Umbilical cord (tissue), 2 donors: Measurements from ENCODE around the gene BCL2L1. TPM values are rescaled to one million over a fixed set of nuclear protein-coding genes. Genes with fewer than 3 reads are reported as not detected.
"Not testable (repeated sequence)": the region's sequence is repeated elsewhere in the genome, so short reads cannot be mapped to it uniquely, and the experiment has no call there.

Experiments
- DNase-seq: peaks from one replicate; pipeline ENCODE4 v3.0.0-alpha.2; 2015; ENCODE audit warnings: low spot score
- total RNA-seq: library from RNA; depleted of rRNA; stranded (reverse); fragments of >200 nt; gene quantifications from one replicate; pipeline ENCODE4 v1.2.3, GENCODE V29; 2014; ENCODE audit warnings: low replicate concordance; ENCODE audit not compliant: insufficient read depth

BCL2L1 gene
- total RNA-seq, 1 donor from 2014 or later, result 37.8 TPM

GRCh38 chr20:31661625-31662371, 60.9 kb downstream of the BCL2L1 start:
- peak; percentile 86 for DNase-seq

DNA sequence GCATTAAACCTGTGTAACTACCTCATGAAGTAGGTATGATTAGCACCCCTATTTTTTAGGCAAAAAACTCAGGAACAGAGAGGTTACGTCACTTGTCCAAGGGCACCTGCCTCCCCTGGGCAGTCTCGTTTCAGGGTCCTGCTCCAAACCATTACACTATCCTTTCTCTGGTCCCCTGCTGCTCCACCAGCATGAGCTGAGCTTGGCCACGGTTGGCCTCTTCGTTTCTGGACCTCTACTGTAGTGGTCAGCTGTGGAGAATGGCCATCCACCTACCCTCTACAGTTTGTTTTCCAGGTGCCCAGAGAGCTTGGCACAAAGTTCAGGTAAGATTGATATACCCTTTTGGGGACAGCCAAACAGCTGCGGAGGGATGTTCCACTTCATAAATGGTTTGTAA, 68.1 kb downstream of the BCL2L1 start:
- no peak for DNase-seq

- no peak for DNase-seq
These were observed 69.1 kb downstream of the BCL2L1 start for GRCh38 chr20:31653561-31653960.

DNA sequence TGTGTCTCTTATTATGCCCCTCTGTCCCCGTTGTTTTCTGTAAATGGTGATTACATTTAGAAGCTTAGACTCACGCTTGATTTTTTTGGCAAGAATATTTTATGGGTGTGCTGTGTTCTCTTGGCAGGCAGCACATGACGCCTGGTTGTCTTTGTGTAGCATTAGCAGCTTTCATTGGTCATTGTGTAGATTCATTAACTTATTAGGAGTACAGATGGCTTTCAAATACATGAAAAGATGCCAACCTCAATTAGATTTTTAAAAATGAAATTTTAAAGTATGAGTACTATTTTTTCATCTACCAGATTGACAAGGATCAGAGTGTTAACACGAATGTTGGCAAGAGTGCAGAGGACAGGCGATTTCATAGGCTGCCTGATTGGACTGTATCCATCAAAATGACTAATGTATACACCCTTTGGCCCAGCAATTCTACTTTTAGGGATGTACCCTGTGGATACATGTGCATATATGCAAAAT, 69.7 kb downstream of the BCL2L1 start:
- peak; percentile 69 for DNase-seq

GRCh38 chr20:31648104-31648503, 74.6 kb downstream of the BCL2L1 start:
- not testable (repeated sequence) for DNase-seq

DNA sequence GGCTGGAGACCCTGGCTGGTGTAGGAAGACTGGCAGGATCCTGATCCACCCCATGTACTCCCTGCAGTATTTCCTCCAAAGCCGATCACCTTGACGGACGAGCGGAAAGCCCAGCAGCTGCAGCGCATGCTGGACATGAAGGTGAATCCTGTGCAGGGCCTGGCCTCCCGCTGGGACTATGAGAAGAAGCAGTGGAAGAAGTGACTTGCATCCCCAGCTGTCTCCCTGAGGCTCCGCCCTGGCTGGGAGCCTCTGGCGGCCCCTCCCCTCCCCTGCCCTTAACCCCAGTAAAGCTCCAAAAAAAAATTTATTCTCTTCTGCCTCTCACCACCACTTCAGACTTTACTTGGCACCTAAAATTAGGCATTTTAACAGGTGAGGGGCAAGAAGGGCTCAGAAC, 78.0 kb downstream of the BCL2L1 start:
- no peak for DNase-seq

DNA sequence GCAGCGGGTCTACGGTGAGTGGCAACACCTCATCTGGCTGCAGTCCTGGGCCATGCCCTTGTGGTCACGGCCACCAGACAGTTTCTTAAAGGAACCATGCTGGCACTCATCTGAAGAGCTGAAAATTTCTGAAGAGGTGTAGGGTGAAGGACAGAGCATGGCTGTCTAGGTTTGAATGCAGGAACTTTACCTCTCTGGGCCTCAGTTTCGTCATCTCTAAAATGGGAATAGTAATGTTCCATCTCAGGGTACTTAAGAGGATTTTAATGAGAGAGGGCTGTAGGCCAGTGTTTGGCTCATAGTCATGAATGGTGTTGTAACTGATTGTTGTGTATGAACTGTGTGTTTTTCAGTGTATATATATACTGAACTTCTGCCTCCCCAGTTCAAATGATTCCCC, 79.1 kb downstream of the BCL2L1 start:
- DNase-seq, result no peak

GRCh38 chr20:31642837-31643236, 79.8 kb downstream of the BCL2L1 start:
- DNase-seq, result no peak

- no peak for DNase-seq
These were observed 81.3 kb downstream of the BCL2L1 start for GRCh38 chr20:31641391-31641790.

GRCh38 chr20:31640259-31640658, 82.4 kb downstream of the BCL2L1 start:
- no peak for DNase-seq

- no peak for DNase-seq
These were observed 83.9 kb downstream of the BCL2L1 start for GRCh38 chr20:31638816-31639215.

DNA sequence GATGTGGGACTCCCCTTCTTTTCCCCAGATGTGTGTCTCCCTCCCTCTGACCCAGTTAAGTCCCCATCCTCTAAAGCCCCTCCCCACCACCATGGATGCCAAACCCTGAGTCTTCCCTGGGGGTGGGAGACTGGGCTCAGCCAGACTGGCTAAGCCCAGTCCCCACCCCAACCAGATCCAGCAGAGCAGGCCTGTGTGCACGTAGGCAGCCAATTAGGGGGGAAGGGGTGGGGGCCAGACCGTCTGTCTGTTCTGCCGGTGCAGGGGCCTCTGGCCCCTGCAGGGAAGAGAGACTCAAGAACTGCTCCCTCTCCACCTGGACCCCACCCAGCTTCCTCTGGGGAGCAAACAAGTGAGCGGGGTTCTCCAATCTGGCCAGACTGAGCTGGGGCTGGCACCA, 84.4 kb downstream of the BCL2L1 start:
- peak; percentile 54 for DNase-seq

DNA sequence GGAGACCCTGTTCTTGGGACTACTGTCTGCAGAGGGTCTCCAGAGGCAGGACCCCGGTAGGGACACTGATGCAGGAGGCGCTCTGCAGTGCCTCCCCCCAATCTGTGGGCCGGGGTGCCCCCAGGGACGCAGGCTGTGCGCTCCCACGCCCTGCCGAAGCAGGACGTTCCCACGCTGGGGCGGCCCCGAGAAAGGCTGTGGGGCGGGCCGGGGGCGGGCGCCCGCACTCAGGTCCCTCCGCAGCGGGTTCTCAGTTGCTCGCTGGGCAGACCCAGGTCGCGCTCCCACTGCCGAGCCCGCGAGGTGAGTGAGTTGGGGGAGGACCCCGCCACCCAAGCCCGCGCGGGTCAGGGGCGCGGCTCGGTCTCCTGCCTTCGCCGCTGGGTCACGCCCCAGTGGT, 85.0 kb downstream of the BCL2L1 start, which contains the start of gene COX4I2:
TSS of gene COX4I2 (plus strand) at position 253 of the 400 bp plus-strand sequence. CDS start 1,106 bp downstream, outside the sequence.
- peak; percentile 19 for DNase-seq

DNA sequence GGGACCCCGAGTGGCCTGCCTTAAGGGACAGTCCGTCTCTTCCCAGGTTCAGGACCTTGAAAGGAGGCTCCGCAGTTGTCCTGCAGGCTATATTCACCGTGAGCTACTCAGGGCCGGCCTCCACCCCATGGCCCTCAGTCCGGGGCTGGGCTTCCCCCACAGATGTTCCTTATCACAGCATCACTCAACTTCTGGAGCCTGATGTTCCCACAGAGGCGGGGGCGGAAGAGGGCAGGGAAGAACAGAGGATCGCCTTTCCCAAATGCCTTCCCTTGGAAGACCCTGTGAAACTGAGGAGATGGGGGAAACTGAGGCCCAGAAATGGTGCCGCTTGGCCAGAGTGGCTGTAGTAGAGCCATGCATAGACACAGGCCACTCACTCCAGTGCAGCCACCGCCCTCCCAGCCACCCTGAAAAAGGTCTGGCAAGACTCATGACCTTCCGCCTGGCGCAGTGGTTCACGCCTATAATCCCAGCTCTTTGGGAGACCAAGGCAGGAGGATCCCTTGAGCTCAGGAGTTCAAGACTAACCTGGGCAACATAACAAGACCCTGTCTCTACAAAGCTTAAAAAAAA, 89.2 kb downstream of the BCL2L1 start:
- DNase-seq, result peak; percentile 63

DNA sequence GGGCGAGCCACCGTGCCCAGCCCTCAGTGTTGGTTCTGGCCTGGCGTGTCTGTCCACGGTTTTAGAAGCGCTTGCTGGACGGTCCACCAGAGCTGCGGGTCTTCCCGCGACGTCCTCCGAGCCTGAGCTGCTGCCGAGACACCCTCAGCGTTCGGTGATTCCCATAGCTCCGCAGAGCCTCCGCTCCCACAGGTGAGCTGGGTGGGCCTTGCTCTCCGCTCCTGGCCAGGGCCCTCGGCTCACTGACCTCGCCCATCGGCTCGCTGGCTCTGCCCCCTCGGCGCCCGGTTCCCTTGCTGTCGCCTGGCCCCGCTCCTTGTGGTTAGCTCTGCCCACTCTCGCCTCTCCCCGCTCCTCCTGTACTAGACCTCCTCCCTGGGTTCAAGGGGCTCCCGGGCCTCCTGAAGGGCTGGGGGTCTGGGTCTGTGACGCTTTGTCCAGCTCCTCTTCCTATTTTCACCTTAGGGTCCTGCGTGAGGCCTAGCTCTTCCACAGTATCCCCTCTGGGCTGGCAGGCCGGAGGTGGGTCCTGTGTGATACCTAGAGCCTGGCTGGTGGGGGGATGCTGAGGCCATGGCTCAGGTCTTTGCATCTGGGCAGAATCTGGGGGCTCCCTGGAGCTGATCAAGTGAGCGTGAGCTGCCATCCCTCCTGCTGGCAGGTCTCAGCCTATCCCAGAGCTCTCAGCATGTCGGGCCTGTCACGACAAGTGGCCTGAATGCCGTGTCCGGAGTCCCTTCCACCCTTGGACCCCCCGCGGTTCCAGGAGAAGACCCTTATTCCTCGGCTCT, 89.9 kb downstream of the BCL2L1 start:
- no peak for DNase-seq

DNA sequence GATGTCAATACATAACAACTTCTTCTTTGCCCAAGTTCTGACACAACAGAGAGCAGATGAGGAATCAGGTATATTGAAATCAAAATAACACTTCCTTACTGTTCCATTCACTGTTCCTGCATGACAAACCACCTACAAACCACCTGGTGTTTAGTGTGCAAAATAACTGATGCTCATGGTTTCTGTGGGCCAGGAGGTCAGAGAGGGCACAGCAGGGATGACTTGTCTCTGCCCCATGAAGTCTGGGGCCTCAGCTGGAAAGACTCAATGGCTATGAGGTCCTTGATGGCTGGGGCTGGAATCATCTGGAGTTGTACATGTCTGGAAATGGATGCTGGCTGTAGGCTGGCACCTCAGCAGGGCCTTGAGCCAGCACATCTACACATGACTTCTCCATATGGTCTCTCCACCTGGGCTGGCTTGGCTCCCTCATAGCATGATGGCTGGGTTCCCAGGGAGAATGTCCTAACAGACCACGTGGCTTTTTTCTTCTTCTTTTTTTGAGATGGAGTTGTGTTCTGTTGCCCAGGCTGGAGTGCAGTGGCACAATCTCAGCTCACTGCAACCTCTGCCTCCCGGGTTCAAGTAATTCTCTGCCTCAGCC, 92.4 kb downstream of the BCL2L1 start:
- no peak for DNase-seq

- DNase-seq, result not testable (repeated sequence)
These were observed 94.6 kb downstream of the BCL2L1 start for GRCh38 chr20:31628057-31628456.

DNA sequence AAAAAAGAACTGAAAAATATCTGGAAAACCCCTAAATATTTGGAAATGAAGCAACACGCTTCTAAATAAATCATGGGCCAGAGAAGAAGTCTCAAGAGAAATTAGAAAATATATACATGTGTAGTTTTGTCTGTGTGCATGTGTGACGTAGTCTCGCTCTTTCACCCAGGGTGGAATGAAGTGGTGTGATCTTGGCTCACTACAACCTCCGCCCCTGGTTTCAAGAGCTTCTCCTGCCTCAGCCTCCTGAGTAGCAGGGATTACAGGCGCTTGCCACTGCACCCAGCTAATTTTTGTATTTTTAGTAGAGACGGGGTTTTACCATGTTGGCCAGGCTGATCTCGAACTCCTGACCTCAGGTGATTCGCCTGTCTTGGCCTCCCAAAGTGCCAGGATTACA, 96.1 kb downstream of the BCL2L1 start:
- DNase-seq, result not testable (repeated sequence)

DNA sequence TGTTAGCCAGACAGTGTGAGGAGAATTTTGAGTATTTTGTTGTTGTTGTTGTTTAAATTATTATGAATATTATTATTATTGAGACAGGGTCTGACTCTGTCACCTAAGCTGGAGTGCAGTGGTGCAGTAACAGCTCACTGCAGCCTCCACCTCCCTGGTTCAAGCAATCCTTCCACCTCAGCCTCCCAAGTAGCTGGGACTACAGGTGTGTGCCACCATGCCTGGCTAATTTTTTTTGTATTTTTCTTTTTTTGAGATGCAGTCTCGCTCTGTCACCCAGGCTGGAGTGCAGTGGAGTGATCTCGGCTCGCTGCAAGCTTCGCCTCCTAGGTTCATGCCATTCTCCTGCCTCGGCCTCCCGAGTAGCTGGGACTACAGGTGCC, 99.6 kb downstream of the BCL2L1 start:
- DNase-seq, result not testable (repeated sequence)

- DNase-seq, result no peak
These were observed 102.4 kb downstream of the BCL2L1 start for GRCh38 chr20:31620246-31620645.

DNA sequence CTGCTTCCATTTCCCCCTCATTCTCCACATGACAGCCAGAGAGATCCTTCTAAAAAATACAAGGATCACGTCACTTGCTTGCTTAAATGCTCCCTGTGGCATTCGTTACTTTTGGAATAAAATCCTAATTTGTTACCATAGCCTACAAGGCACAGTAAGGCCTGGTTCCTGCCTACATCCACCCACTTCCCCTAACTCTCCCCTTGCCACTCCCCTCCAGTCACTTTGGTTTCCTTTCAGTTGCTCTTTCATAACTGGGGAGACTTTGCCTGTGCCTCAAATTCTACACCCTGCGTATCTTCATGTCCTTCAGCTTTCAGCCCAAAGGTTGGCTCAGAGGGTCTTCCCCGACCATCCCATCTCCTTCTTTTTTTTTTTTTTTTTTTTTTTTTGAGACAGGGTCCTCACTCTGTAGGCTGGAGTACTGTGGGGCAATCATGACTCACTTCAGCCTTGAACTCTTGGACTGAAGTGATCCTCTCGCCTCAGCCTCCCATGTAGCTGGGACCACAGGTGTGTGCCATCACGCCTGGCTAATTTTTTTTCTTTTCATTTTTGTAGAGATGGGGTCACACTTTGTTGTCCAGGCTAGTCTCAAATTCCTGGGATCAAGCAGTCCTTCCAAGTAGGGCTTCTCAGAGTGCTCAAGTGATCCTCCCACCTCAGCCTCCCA, 105.1 kb downstream of the BCL2L1 start:
- no peak for DNase-seq
